Activated naive CD8-positive, alpha-beta T cell treated with anti-CD3 and anti-CD28 coated beads for 36 hours (primary cell): Measurements from ENCODE around the gene HSD11B1L. TPM values are rescaled to one million over a fixed set of nuclear protein-coding genes. Genes with fewer than 3 reads are reported as not detected.

Experiments used
- DNase-seq: peaks from one replicate; pipeline ENCODE4 v3.0.0; 2021
- H3K27ac Mint-ChIP-seq: one replicate; pipeline ENCODE4 v1.8.0; 2022; ENCODE audit warnings: mild to moderate bottlenecking, moderate library complexity, mixed read lengths
- H3K27me3 Mint-ChIP-seq: one replicate; pipeline ENCODE4 v1.8.0; 2022; ENCODE audit warnings: mild to moderate bottlenecking, mixed read lengths
- H3K36me3 Mint-ChIP-seq: one replicate; pipeline ENCODE4 v1.8.0; 2021; ENCODE audit warnings: mild to moderate bottlenecking, mixed read lengths
- H3K4me1 Mint-ChIP-seq: one replicate; pipeline ENCODE4 v1.8.0; 2021; ENCODE audit warnings: mixed read lengths
- H3K4me3 Mint-ChIP-seq: one replicate; pipeline ENCODE4 v1.8.0; 2022; ENCODE audit warnings: mild to moderate bottlenecking, moderate library complexity, mixed read lengths
- H3K9me3 Mint-ChIP-seq: one replicate; pipeline ENCODE4 v1.8.0; 2022; ENCODE audit warnings: mixed read lengths
- total RNA-seq, 2 experiments: library from RNA; stranded (reverse); gene quantifications; one replicate each; pipeline ENCODE4 v1.2.3, GENCODE V29; 2021

HSD11B1L gene
- total RNA-seq: 1 to 10 TPM; 1.5 to 3.2 TPM

- H3K4me1 Mint-ChIP-seq: peaks cover 13% of the 10 kb centered on the region
- H3K4me3 Mint-ChIP-seq: peak within 1 kb of the TSS; percentile 98
- peaks cover 5% of the 10 kb centered on the region for H3K36me3 Mint-ChIP-seq
- peak within 1 kb of the TSS; percentile 94 for H3K27ac Mint-ChIP-seq
- no peaks in the 10 kb centered on the region for H3K9me3 Mint-ChIP-seq
- peak; percentile 97 for DNase-seq
- H3K27me3 Mint-ChIP-seq: no peaks in the 10 kb centered on the region
Observed at GRCh38 chr19:5680437-5681368, at the start of gene HSD11B1L, which contains the start of gene MICOS13. Gene HSD11B1L (plus strand): TSS chr19:5681027. CDS start chr19:5684833, 3,806 bp downstream. Gene MICOS13 (minus strand): TSS chr19:5680516. CDS start chr19:5680486, 30 bp downstream.

- DNase-seq: no peak
- Mint-ChIP-seq H3K4me3 (no peak overlapping the region), H3K27me3 (no peaks in the 10 kb centered on the region), H3K36me3 (peaks cover 25% of the 10 kb centered on the region), H3K4me1 (peaks cover 62% of the 10 kb centered on the region), H3K9me3 (no peaks in the 10 kb centered on the region), H3K27ac (no peak overlapping the region)
Observed at GRCh38 chr19:5631567-5632240, 49.1 kb upstream of the HSD11B1L start.

- Mint-ChIP-seq H3K36me3 (peaks cover 24% of the 10 kb centered on the region), H3K27ac (no peak overlapping the region), H3K27me3 (no peaks in the 10 kb centered on the region), H3K9me3 (no peaks in the 10 kb centered on the region), H3K4me1 (peaks cover 60% of the 10 kb centered on the region), H3K4me3 (no peak overlapping the region)
- DNase-seq: no peak
Observed at GRCh38 chr19:5632241-5632612, 48.6 kb upstream of the HSD11B1L start.

- Mint-ChIP-seq H3K36me3 (peaks cover 20% of the 10 kb centered on the region), H3K4me3 (no peak overlapping the region), H3K9me3 (no peaks in the 10 kb centered on the region), H3K4me1 (peaks cover 60% of the 10 kb centered on the region), H3K27me3 (no peaks in the 10 kb centered on the region), H3K27ac (no peak overlapping the region)
- no peak for DNase-seq
Observed at GRCh38 chr19:5632657-5633056, 48.2 kb upstream of the HSD11B1L start.

DNA sequence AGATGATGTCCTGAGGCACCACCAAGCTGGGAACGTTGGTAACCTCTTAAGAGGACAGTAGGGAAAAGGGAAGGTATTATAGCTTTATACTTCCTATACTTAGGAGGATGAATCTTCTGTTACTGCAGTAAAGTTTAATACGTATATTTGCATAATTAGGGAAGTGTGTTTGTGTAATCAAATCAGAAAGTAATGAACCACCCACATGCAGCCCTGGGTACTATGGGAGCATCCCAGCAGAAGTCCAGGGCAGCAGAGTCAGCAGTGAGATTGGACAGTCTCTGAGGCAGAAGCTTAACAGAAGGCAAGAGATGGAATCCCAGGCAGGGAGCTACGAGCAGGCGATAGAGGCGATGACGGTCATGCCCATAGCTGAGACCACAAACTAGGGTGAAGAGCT, 45.4 kb upstream of the HSD11B1L start:
- Mint-ChIP-seq H3K36me3 (peaks cover 14% of the 10 kb centered on the region), H3K9me3 (no peaks in the 10 kb centered on the region), H3K4me1 (peaks cover 44% of the 10 kb centered on the region), H3K27me3 (no peaks in the 10 kb centered on the region), H3K27ac (no peak overlapping the region), H3K4me3 (no peak overlapping the region)
- no peak for DNase-seq

DNA sequence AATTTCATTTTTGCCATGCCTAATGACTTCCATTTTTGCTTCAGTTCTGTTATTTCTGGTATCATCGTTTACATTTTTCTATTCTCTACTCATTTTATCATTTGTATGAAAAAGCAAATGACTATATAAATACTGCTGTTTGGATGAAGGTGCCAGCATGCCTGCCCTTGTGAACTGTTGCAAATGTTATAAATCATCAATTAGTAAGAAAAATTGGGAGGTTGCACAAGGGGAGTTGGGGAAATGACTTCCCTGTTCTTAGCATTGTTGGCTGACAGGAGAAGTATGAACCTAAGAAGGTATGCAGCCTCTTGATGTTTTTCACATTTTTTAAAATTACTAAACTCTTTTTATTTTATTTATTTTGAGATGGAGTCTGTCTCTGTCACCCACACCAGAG, 42.9 kb upstream of the HSD11B1L start:
- Mint-ChIP-seq H3K27ac (no peak overlapping the region), H3K4me1 (peaks cover 40% of the 10 kb centered on the region), H3K9me3 (no peaks in the 10 kb centered on the region), H3K27me3 (no peaks in the 10 kb centered on the region), H3K4me3 (no peak overlapping the region), H3K36me3 (peaks cover 23% of the 10 kb centered on the region)
- no peak for DNase-seq

DNA sequence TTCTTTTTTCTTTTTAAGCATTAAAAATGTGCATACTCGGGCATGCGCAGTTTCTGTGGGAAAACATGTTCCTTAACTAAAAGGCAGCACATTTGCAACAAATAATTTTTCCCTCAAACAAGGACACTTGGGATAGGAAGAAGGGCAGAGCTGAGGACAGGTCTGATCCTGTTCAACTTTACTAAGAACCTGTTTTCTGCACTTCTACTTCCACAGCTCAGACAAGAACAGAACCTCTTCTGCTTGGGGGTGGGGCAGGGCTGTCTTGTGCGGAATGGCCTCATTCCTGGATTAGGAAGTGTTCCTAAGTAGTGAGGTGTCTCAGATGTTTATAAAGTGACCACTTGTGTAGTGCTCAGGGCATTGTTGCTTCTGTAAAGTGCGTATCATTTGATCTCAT, 39.7 kb upstream of the HSD11B1L start:
- no peak overlapping the region for H3K27ac Mint-ChIP-seq
- no peaks in the 10 kb centered on the region for H3K9me3 Mint-ChIP-seq
- peaks cover 30% of the 10 kb centered on the region for H3K36me3 Mint-ChIP-seq
- H3K27me3 Mint-ChIP-seq: no peaks in the 10 kb centered on the region
- H3K4me3 Mint-ChIP-seq: no peak overlapping the region
- DNase-seq: no peak
- peaks cover 41% of the 10 kb centered on the region for H3K4me1 Mint-ChIP-seq

- Mint-ChIP-seq H3K9me3 (no peaks in the 10 kb centered on the region), H3K4me1 (peaks cover 41% of the 10 kb centered on the region), H3K27me3 (no peaks in the 10 kb centered on the region)
Observed at GRCh38 chr19:5642204-5642603, 38.6 kb upstream of the HSD11B1L start.

DNA sequence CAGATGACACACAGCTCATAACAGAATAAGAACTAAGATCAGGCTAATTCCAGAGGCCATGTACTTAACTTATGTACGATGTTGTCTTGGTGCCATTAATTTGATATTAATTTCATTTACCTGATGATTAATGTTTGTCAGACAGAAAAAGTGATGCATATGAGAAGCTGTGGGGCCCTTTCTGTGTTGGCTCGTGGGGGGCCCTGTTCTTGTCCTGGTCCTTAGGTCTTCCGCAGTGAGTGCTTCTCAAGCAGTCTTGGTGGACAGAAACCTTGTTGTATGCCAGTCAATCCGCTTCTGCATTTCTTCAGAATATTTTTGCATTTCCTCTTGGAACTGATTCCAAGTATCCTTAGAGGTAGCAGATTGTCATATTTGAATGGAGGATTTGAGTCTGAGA, 37.8 kb upstream of the HSD11B1L start:
- Mint-ChIP-seq H3K36me3 (peaks cover 41% of the 10 kb centered on the region), H3K4me3 (no peak overlapping the region), H3K9me3 (no peaks in the 10 kb centered on the region), H3K27ac (no peak overlapping the region), H3K27me3 (no peaks in the 10 kb centered on the region), H3K4me1 (peaks cover 34% of the 10 kb centered on the region)
- no peak for DNase-seq

More at GRCh38 chr19:5642204-5642603, 38.6 kb upstream of the HSD11B1L start:
- Mint-ChIP-seq H3K36me3 (peaks cover 40% of the 10 kb centered on the region), H3K4me3 (no peak overlapping the region), H3K27ac (no peak overlapping the region)
- DNase-seq: no peak

DNA sequence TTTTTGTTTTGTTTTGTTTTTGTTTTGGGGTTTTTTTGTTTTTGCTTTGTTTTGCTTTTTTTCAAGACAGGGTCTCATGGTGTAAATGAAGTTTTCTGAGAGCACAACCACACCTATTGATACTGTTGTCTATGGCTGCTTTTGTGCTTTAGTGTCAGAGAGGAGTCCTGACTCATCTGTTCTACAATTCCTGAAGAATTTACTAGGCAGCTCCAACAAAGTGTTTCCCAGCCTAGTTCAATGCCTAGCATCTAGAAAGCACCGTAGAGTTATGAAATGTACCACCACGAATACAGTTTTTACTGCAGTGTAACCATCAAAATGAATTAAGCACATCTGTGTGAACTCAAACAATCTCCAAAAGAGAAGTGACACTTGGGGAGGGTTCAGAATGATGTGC, 36.8 kb upstream of the HSD11B1L start:
- Mint-ChIP-seq H3K4me1 (peaks cover 31% of the 10 kb centered on the region), H3K27ac (no peak overlapping the region), H3K27me3 (no peaks in the 10 kb centered on the region)

GRCh38 chr19:5645409-5645808, 35.4 kb upstream of the HSD11B1L start:
- DNase-seq: no peak
- peak overlapping the region; percentile 62 for H3K27ac Mint-ChIP-seq
- H3K27me3 Mint-ChIP-seq: no peaks in the 10 kb centered on the region
- H3K4me1 Mint-ChIP-seq: peaks cover 28% of the 10 kb centered on the region
- H3K4me3 Mint-ChIP-seq: no peak overlapping the region
- peaks cover 47% of the 10 kb centered on the region for H3K36me3 Mint-ChIP-seq
- no peaks in the 10 kb centered on the region for H3K9me3 Mint-ChIP-seq

More for the DNA sequence above, 36.8 kb upstream of the HSD11B1L start:
- Mint-ChIP-seq H3K36me3 (peaks cover 40% of the 10 kb centered on the region), H3K4me3 (no peak overlapping the region), H3K9me3 (no peaks in the 10 kb centered on the region)
- DNase-seq: no peak

GRCh38 chr19:5646703-5647102, 34.1 kb upstream of the HSD11B1L start:
- Mint-ChIP-seq H3K27me3 (no peaks in the 10 kb centered on the region), H3K4me3 (no peak overlapping the region), H3K4me1 (peaks cover 23% of the 10 kb centered on the region), H3K27ac (peak overlapping the region; percentile 35), H3K9me3 (no peaks in the 10 kb centered on the region), H3K36me3 (peaks cover 41% of the 10 kb centered on the region)
- DNase-seq: no peak

GRCh38 chr19:5648464-5648863, 32.4 kb upstream of the HSD11B1L start:
- Mint-ChIP-seq H3K4me3 (no peak overlapping the region), H3K36me3 (peaks cover 43% of the 10 kb centered on the region), H3K9me3 (no peaks in the 10 kb centered on the region), H3K27ac (no peak overlapping the region), H3K4me1 (peaks cover 11% of the 10 kb centered on the region), H3K27me3 (no peaks in the 10 kb centered on the region)
- no peak for DNase-seq

GRCh38 chr19:5651361-5651760, 29.5 kb upstream of the HSD11B1L start:
- H3K4me3 Mint-ChIP-seq: no peak overlapping the region
- H3K27ac Mint-ChIP-seq: no peak overlapping the region
- H3K36me3 Mint-ChIP-seq: peaks cover 39% of the 10 kb centered on the region
- no peaks in the 10 kb centered on the region for H3K4me1 Mint-ChIP-seq
- DNase-seq: no peak
- H3K27me3 Mint-ChIP-seq: no peaks in the 10 kb centered on the region
- no peaks in the 10 kb centered on the region for H3K9me3 Mint-ChIP-seq

GRCh38 chr19:5652261-5652660, 28.6 kb upstream of the HSD11B1L start:
- DNase-seq: no peak
- H3K27me3 Mint-ChIP-seq: no peaks in the 10 kb centered on the region
- peaks cover 35% of the 10 kb centered on the region for H3K36me3 Mint-ChIP-seq
- H3K9me3 Mint-ChIP-seq: no peaks in the 10 kb centered on the region
- no peak overlapping the region for H3K4me3 Mint-ChIP-seq
- no peak overlapping the region for H3K27ac Mint-ChIP-seq
- H3K4me1 Mint-ChIP-seq: no peaks in the 10 kb centered on the region
